Memory B cell (primary cell): ENCODE measurements around the gene NTRK1.
A peak's percentile ranks its signal among the peaks of the same experiment; 100 is the strongest.

Experiments
- ATAC-seq: fragments of 150-1000 bp; cut with Tn5 transposase; 2 replicates; pipeline ENCODE4 v1.10.0; 2021; ENCODE audit warnings: low read depth, mild to moderate bottlenecking, moderate library complexity
- DNase-seq, 2 donors: peaks; one replicate each; pipeline ENCODE4 v3.0.0; 2022; ENCODE audit warnings: low spot score in 2 of 2
- H3K27ac Mint-ChIP-seq: one replicate; pipeline ENCODE4 v1.8.0; 2022; ENCODE audit warnings: mild to moderate bottlenecking, moderate library complexity, mixed read lengths
- H3K27me3 Mint-ChIP-seq: one replicate; pipeline ENCODE4 v1.8.0; 2022; ENCODE audit warnings: mixed read lengths
- H3K36me3 Mint-ChIP-seq: one replicate; pipeline ENCODE4 v1.8.0; 2022; ENCODE audit warnings: mild to moderate bottlenecking, mixed read lengths
- H3K4me1 Mint-ChIP-seq: one replicate; pipeline ENCODE4 v1.8.0; 2022; ENCODE audit warnings: mixed read lengths
- H3K4me3 Mint-ChIP-seq: one replicate; pipeline ENCODE4 v1.8.0; 2022; ENCODE audit warnings: mild to moderate bottlenecking, moderate library complexity, mixed read lengths
- H3K9me3 Mint-ChIP-seq: one replicate; pipeline ENCODE4 v1.8.0; 2022; ENCODE audit warnings: mixed read lengths

Gene NTRK1

GRCh38 chr1:156857532-156857931, 3.1 kb upstream of the NTRK1 start:
- ATAC-seq: no peak
- H3K4me3 Mint-ChIP-seq: no peak overlapping the region
- no peaks in the 10 kb centered on the region for H3K36me3 Mint-ChIP-seq
- peaks cover 42% of the 10 kb centered on the region for H3K27me3 Mint-ChIP-seq
- DNase-seq: no peak
- H3K9me3 Mint-ChIP-seq: no peaks in the 10 kb centered on the region
- H3K27ac Mint-ChIP-seq: no peak overlapping the region
- H3K4me1 Mint-ChIP-seq: peaks cover 11% of the 10 kb centered on the region

- Mint-ChIP-seq H3K4me3 (peak overlapping the region; percentile 12), H3K4me1 (peaks cover 16% of the 10 kb centered on the region), H3K9me3 (no peaks in the 10 kb centered on the region), H3K27me3 (peaks cover 45% of the 10 kb centered on the region), H3K27ac (no peak overlapping the region), H3K36me3 (no peaks in the 10 kb centered on the region)
- no peak for ATAC-seq
- DNase-seq: no peak
Measured at GRCh38 chr1:156858555-156858956, 2.1 kb upstream of the NTRK1 start.

- no peak within 1 kb of the TSS for H3K27ac Mint-ChIP-seq
- H3K36me3 Mint-ChIP-seq: no peaks in the 10 kb centered on the region
- H3K9me3 Mint-ChIP-seq: no peaks in the 10 kb centered on the region
- ATAC-seq: no peak
- peak within 1 kb of the TSS; percentile 78 for H3K4me3 Mint-ChIP-seq
- peaks cover 16% of the 10 kb centered on the region for H3K4me1 Mint-ChIP-seq
- peaks cover 46% of the 10 kb centered on the region for H3K27me3 Mint-ChIP-seq
- DNase-seq: no peak
Measured at GRCh38 chr1:156858959-156859522, 1.6 kb upstream of the NTRK1 start, which contains the start of gene INSRR. Gene INSRR (minus strand): TSS chr1:156859117. CDS start chr1:156858621, 496 bp downstream.

GRCh38 chr1:156859523-156860112, 1.0 kb upstream of the NTRK1 start:
- Mint-ChIP-seq H3K9me3 (no peaks in the 10 kb centered on the region), H3K4me3 (peak overlapping the region; percentile 78), H3K27ac (no peak overlapping the region), H3K36me3 (no peaks in the 10 kb centered on the region), H3K27me3 (peaks cover 47% of the 10 kb centered on the region), H3K4me1 (peaks cover 16% of the 10 kb centered on the region)
- no peak for DNase-seq
- peak; percentile 7 for ATAC-seq

- no peaks in the 10 kb centered on the region for H3K9me3 Mint-ChIP-seq
- peaks cover 45% of the 10 kb centered on the region for H3K27me3 Mint-ChIP-seq
- no peak overlapping the region for H3K27ac Mint-ChIP-seq
- H3K36me3 Mint-ChIP-seq: no peaks in the 10 kb centered on the region
- peak overlapping the region; percentile 78 for H3K4me3 Mint-ChIP-seq
- DNase-seq (peak; percentile 45 to 61), ATAC-seq (peak; percentile 74)
- peaks cover 16% of the 10 kb centered on the region for H3K4me1 Mint-ChIP-seq
Measured at GRCh38 chr1:156860113-156860627, 495 bp upstream of the NTRK1 start.

- no peaks in the 10 kb centered on the region for H3K9me3 Mint-ChIP-seq
- H3K27me3 Mint-ChIP-seq: peaks cover 47% of the 10 kb centered on the region
- DNase-seq (no peak), ATAC-seq (no peak)
- H3K4me3 Mint-ChIP-seq: no peak overlapping the region
- no peak overlapping the region for H3K27ac Mint-ChIP-seq
- no peaks in the 10 kb centered on the region for H3K36me3 Mint-ChIP-seq
- H3K4me1 Mint-ChIP-seq: peaks cover 16% of the 10 kb centered on the region
Measured at GRCh38 chr1:156862584-156862983, 1.9 kb downstream of the NTRK1 start.

- DNase-seq (no peak), ATAC-seq (no peak)
- no peak overlapping the region for H3K27ac Mint-ChIP-seq
- no peaks in the 10 kb centered on the region for H3K36me3 Mint-ChIP-seq
- peaks cover 16% of the 10 kb centered on the region for H3K4me1 Mint-ChIP-seq
- H3K4me3 Mint-ChIP-seq: no peak overlapping the region
- H3K9me3 Mint-ChIP-seq: no peaks in the 10 kb centered on the region
- H3K27me3 Mint-ChIP-seq: peaks cover 46% of the 10 kb centered on the region
Measured at GRCh38 chr1:156862997-156863599, 2.4 kb downstream of the NTRK1 start.

- H3K27ac Mint-ChIP-seq: no peak overlapping the region
- H3K4me3 Mint-ChIP-seq: no peak overlapping the region
- no peak for DNase-seq
- no peaks in the 10 kb centered on the region for H3K9me3 Mint-ChIP-seq
- H3K27me3 Mint-ChIP-seq: peaks cover 45% of the 10 kb centered on the region
- no peak for ATAC-seq
- peaks cover 14% of the 10 kb centered on the region for H3K4me1 Mint-ChIP-seq
- no peaks in the 10 kb centered on the region for H3K36me3 Mint-ChIP-seq
Measured at GRCh38 chr1:156863631-156864030, 3.0 kb downstream of the NTRK1 start.

GRCh38 chr1:156864796-156865195, 4.1 kb downstream of the NTRK1 start:
- DNase-seq (no peak), ATAC-seq (no peak)
- Mint-ChIP-seq H3K27ac (no peak overlapping the region), H3K36me3 (no peaks in the 10 kb centered on the region), H3K27me3 (peaks cover 48% of the 10 kb centered on the region), H3K9me3 (no peaks in the 10 kb centered on the region), H3K4me3 (no peak overlapping the region), H3K4me1 (peaks cover 12% of the 10 kb centered on the region)

GRCh38 chr1:156865258-156865657, 4.6 kb downstream of the NTRK1 start:
- ATAC-seq (no peak), DNase-seq (no peak)
- Mint-ChIP-seq H3K4me1 (peaks cover 10% of the 10 kb centered on the region), H3K4me3 (no peak overlapping the region), H3K9me3 (no peaks in the 10 kb centered on the region), H3K27me3 (peaks cover 46% of the 10 kb centered on the region), H3K36me3 (no peaks in the 10 kb centered on the region), H3K27ac (no peak overlapping the region)

- Mint-ChIP-seq H3K27ac (no peak overlapping the region), H3K9me3 (no peaks in the 10 kb centered on the region), H3K4me1 (peaks cover 8% of the 10 kb centered on the region), H3K36me3 (no peaks in the 10 kb centered on the region), H3K27me3 (peaks cover 45% of the 10 kb centered on the region), H3K4me3 (no peak overlapping the region)
- DNase-seq (no peak), ATAC-seq (no peak)
Measured at GRCh38 chr1:156865865-156866248, 5.2 kb downstream of the NTRK1 start.

GRCh38 chr1:156866249-156866909, 5.7 kb downstream of the NTRK1 start:
- ATAC-seq (no peak), DNase-seq (no peak)
- Mint-ChIP-seq H3K9me3 (no peaks in the 10 kb centered on the region), H3K27me3 (peaks cover 46% of the 10 kb centered on the region), H3K4me1 (peaks cover 8% of the 10 kb centered on the region), H3K27ac (no peak overlapping the region), H3K36me3 (no peaks in the 10 kb centered on the region), H3K4me3 (no peak overlapping the region)

GRCh38 chr1:156868341-156868740, 7.7 kb downstream of the NTRK1 start:
- peaks cover 36% of the 10 kb centered on the region for H3K27me3 Mint-ChIP-seq
- DNase-seq: no peak
- no peaks in the 10 kb centered on the region for H3K9me3 Mint-ChIP-seq
- no peak overlapping the region for H3K27ac Mint-ChIP-seq
- H3K4me3 Mint-ChIP-seq: no peak overlapping the region
- ATAC-seq: no peak
- H3K36me3 Mint-ChIP-seq: no peaks in the 10 kb centered on the region
- peaks cover 2% of the 10 kb centered on the region for H3K4me1 Mint-ChIP-seq

GRCh38 chr1:156869455-156869854, 8.8 kb downstream of the NTRK1 start:
- DNase-seq (no peak), ATAC-seq (no peak)
- no peak overlapping the region for H3K27ac Mint-ChIP-seq
- H3K9me3 Mint-ChIP-seq: no peaks in the 10 kb centered on the region
- no peak overlapping the region for H3K4me3 Mint-ChIP-seq
- no peaks in the 10 kb centered on the region for H3K36me3 Mint-ChIP-seq
- H3K27me3 Mint-ChIP-seq: peaks cover 32% of the 10 kb centered on the region
- no peaks in the 10 kb centered on the region for H3K4me1 Mint-ChIP-seq
